HUES64 (cell line): ENCODE measurements around the gene MAST4.

Source experiments
- H3K27ac ChIP-seq: 2 replicates; pipeline ENCODE4 v1.7.0; 2013; ENCODE audit warnings: low read depth, low read length, inconsistent platforms
- H3K27me3 ChIP-seq: 2 replicates; pipeline ENCODE4 v1.6.1; 2013; ENCODE audit warnings: mild to moderate bottlenecking, low read length; ENCODE audit not compliant: insufficient read depth
- H3K36me3 ChIP-seq: 2 replicates; pipeline ENCODE4 v1.6.1; 2013; ENCODE audit warnings: mild to moderate bottlenecking, low read length; ENCODE audit not compliant: insufficient read depth
- H3K4me1 ChIP-seq: 2 replicates; pipeline ENCODE4 v1.6.1; 2013; ENCODE audit warnings: mild to moderate bottlenecking, low read length, moderate library complexity; ENCODE audit not compliant: insufficient read depth
- H3K4me3 ChIP-seq: 2 replicates; pipeline ENCODE4 v1.5.1; 2013; ENCODE audit warnings: mild to moderate bottlenecking, low read length, moderate library complexity
- H3K9ac ChIP-seq: 2 replicates; pipeline ENCODE4 v1.6.1; 2013; ENCODE audit warnings: mild to moderate bottlenecking, low read depth, low read length
- H3K9me3 ChIP-seq: 2 replicates; pipeline ENCODE4 v1.6.1; 2013; ENCODE audit warnings: low read depth, low read length; ENCODE audit not compliant: insufficient read depth
- WGBS: fragments of 150-250, 120-280 bp; methylation state at CpG from one replicate; pipeline ENCODE4 v1.1.7; 2013; ENCODE audit warnings: missing lambda C conversion rate; 5-methylcytosine and 5-hydroxymethylcytosine counted together

The MAST4 gene

DNA sequence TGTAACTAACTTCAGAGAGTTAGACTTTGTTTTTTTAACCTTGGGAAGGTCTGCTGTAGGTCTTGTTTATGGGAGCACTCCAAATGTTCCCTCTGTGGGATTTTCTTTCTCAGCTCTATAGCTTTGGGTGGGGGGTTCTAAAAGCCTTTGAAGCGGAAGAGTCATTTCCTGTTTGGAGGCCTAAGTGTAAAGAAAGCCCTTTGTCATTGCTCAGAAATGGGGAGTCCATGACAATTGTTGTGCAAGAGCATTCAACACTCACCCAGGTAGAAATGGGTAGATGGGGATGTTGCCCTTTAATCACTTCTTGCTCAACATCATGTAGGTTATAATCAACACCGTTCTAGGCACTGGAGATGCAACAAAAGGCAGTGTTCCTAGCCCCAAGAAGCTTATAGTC is 30.3 kb upstream of the MAST4 start:
- no peaks in the 10 kb centered on the region for H3K36me3 ChIP-seq
- H3K4me1 ChIP-seq = peaks cover 11% of the 10 kb centered on the region; the same call in 1 of the 2 replicates
- no peak overlapping the region for H3K9ac ChIP-seq
- peaks cover 4% of the 10 kb centered on the region; the same call in 1 of the 2 replicates for H3K9me3 ChIP-seq
- WGBS = 77% methylated on average over 2 of the region's 2 CpGs
- H3K27me3 ChIP-seq = no peaks in the 10 kb centered on the region
- no peak overlapping the region for H3K27ac ChIP-seq
- H3K4me3 ChIP-seq = no peak overlapping the region

DNA sequence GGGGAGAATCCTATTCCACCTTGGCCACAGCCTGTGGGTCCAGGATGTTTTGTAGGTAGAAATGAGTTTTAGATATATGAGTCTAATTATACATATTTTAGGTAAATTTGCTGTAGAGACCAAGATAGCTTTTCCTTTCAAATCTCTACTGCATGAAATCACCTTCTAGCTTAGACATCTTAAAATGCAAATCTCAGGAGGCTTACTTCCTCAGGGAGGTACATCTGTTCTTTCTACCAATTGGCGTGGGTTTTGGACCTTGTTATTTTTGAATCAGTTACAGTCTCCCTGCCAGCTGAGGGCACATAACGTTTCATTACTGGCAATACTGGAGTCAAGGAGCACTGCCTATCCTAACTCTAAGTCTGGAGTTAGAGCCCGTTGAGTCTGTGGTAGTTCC is 28.7 kb upstream of the MAST4 start:
- no peak overlapping the region for H3K9ac ChIP-seq
- H3K27ac ChIP-seq = no peak overlapping the region
- H3K27me3 ChIP-seq = no peaks in the 10 kb centered on the region
- H3K4me3 ChIP-seq = no peak overlapping the region
- WGBS = 92% methylated on average over 3 of the region's 3 CpGs
- no peaks in the 10 kb centered on the region for H3K9me3 ChIP-seq
- H3K36me3 ChIP-seq = no peaks in the 10 kb centered on the region
- H3K4me1 ChIP-seq = peaks cover 11% of the 10 kb centered on the region; the same call in 1 of the 2 replicates

DNA sequence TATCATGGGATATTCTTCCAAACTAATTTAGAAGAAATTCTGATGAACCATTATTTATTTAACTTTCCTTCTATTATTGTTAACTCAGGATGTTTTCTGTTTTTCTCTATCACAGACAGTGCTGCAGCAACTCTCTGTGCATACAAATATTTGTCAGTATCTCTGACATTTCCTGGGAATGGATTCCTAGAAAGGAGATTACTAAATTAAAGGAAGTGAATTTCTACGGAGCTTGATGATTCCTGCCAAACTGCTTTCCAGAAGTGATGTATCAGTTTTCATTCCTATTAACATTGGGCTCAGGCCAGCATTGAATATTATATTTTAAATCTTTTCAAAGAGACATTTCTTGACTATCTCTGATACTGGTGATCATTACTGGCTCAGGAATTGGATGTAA is 26.0 kb upstream of the MAST4 start:
- WGBS = 87% methylated on average over 1 of the region's 1 CpG
- H3K9me3 ChIP-seq = no peaks in the 10 kb centered on the region

GRCh38 chr5:66573733-66574132 is 22.5 kb upstream of the MAST4 start:
- WGBS = 90% methylated on average over 2 of the region's 2 CpGs
- H3K36me3 ChIP-seq = no peaks in the 10 kb centered on the region
- H3K4me1 ChIP-seq = no peaks in the 10 kb centered on the region
- no peaks in the 10 kb centered on the region for H3K9me3 ChIP-seq
- H3K4me3 ChIP-seq = no peak overlapping the region
- H3K27me3 ChIP-seq = no peaks in the 10 kb centered on the region
- H3K9ac ChIP-seq = no peak overlapping the region
- H3K27ac ChIP-seq = no peak overlapping the region

More for the DNA sequence above, 26.0 kb upstream of the MAST4 start:
- Histone ChIP-seq H3K27ac (no peak overlapping the region), H3K4me3 (no peak overlapping the region), H3K36me3 (no peaks in the 10 kb centered on the region), H3K9ac (no peak overlapping the region), H3K27me3 (no peaks in the 10 kb centered on the region), H3K4me1 (peaks cover 10% of the 10 kb centered on the region; the same call in 1 of the 2 replicates)

DNA sequence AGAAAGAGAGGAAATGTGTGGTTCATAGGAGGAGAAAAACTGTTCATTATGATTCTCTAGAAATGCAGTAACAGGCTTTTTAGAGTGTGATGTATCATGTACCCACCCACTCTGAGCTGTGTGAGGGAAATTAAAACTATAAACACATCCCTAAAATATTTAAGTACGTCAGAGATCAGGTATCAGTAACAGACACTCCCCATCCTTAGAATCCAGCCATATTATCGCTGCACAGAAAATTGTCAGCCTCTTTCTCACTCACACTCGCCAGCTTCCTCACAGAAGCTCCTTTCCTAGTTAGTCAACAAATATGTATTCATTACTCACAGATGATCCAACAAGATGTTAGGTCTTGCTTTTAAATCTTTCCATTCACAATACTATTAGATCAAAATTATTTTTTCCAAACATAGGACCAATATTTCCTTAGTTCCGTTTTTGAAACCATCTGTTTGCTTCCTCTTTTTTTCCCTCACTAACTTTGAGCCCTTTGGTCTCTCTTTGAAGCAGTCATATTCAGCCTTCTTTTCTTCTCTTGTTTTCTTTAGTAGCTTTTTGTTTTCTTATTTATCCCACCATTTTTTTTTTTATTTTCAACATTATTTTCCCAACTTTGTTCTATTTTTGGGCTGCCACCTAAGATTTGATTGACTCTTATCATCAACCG is 13.6 kb upstream of the MAST4 start:
- H3K4me3 ChIP-seq = no peak overlapping the region
- no peaks in the 10 kb centered on the region for H3K4me1 ChIP-seq
- no peak overlapping the region for H3K27ac ChIP-seq
- no peaks in the 10 kb centered on the region for H3K36me3 ChIP-seq
- whole genome bisulfite sequencing = 91% methylated on average over 5 of the region's 5 CpGs
- H3K9me3 ChIP-seq = no peaks in the 10 kb centered on the region
- no peaks in the 10 kb centered on the region; the same call in 1 of the 2 replicates for H3K27me3 ChIP-seq
- no peak overlapping the region for H3K9ac ChIP-seq

GRCh38 chr5:66585291-66585690 is 10.9 kb upstream of the MAST4 start:
- H3K4me1 ChIP-seq = no peaks in the 10 kb centered on the region
- H3K27me3 ChIP-seq = no peaks in the 10 kb centered on the region; the same call in 1 of the 2 replicates

GRCh38 chr5:66587771-66588170 is 8.4 kb upstream of the MAST4 start:
- Histone ChIP-seq H3K9ac (no peak overlapping the region), H3K4me1 (no peaks in the 10 kb centered on the region), H3K27me3 (peaks cover 3% of the 10 kb centered on the region; the same call in 1 of the 2 replicates), H3K27ac (no peak overlapping the region), H3K36me3 (no peaks in the 10 kb centered on the region), H3K4me3 (no peak overlapping the region), H3K9me3 (no peaks in the 10 kb centered on the region)
- WGBS = 90% methylated on average over 4 of the region's 4 CpGs

More at GRCh38 chr5:66585291-66585690, 10.9 kb upstream of the MAST4 start:
- H3K9me3 ChIP-seq = no peaks in the 10 kb centered on the region
- no peak overlapping the region for H3K9ac ChIP-seq
- H3K27ac ChIP-seq = no peak overlapping the region
- no peak overlapping the region for H3K4me3 ChIP-seq
- no peaks in the 10 kb centered on the region for H3K36me3 ChIP-seq

DNA sequence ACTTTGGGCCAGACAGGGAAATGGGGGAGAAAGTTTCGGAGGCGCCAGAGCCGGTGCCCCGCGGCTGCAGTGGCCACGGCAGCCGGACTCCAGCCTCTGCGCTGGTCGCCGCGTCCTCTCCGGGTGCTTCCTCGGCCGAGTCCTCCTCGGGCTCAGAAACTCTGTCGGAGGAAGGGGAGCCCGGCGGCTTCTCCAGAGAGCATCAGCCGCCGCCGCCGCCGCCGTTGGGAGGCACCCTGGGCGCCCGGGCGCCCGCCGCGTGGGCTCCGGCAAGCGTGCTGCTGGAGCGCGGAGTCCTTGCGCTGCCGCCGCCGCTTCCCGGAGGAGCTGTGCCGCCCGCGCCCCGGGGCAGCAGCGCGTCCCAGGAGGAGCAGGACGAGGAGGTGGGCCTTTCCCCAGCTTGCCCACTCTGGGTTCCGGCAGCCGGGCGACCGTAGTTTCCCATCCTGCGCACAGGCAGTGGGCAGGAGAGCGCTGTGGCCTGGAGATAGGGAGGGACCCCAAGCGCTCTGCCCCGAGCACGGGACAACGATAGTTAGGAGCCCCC is 516 bp downstream of the MAST4 start:
- peak overlapping the region; percentile 63 for H3K9ac ChIP-seq
- peak overlapping the region; percentile 76 for H3K4me3 ChIP-seq
- 0 out of 2 replicates have a peak, but pooled peaks cover 2% of the 10 kb centered on the region for H3K4me1 ChIP-seq
- no peak overlapping the region for H3K27ac ChIP-seq
- no peaks in the 10 kb centered on the region for H3K9me3 ChIP-seq
- under 1% methylated on average over 56 of the region's 56 CpGs for WGBS
- peaks cover 81% of the 10 kb centered on the region for H3K27me3 ChIP-seq
- no peaks in the 10 kb centered on the region for H3K36me3 ChIP-seq

DNA sequence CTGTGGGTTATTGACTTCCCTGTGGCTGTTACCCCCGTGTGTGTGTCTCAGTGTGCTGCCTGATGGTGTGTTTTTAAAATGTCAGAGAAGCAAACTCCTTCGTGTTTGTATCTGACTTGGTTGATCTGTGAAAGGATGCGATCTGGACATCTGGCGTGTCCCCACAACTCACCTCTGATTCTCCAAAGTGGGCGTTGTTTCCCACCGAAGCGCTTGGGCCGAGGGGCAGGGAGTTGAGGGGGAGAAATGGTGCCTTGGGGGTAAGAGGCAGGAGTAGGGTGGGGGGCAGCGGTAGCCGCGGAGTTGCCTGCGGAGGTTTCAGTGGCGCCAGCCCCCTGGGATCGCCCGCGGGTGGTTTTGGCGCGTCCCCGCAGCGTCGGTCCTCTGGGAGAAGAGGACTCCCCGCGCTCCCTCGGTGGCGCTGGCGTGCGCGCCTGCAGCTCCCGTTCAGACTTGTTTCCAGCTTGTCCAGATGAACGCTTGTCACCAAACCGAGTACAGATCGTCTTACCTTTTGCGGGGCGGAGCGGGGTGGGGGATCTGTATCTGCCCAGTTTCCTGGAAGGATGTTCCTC is 1.1 kb downstream of the MAST4 start:
- H3K27ac ChIP-seq = no peak overlapping the region

GRCh38 chr5:66602621-66603020 is 6.4 kb downstream of the MAST4 start:
- H3K27me3 ChIP-seq = peaks cover 38% of the 10 kb centered on the region
- no peak overlapping the region for H3K9ac ChIP-seq
- H3K36me3 ChIP-seq = no peaks in the 10 kb centered on the region
- H3K4me1 ChIP-seq = 0 out of 2 replicates have a peak, but pooled peaks cover 2% of the 10 kb centered on the region
- H3K9me3 ChIP-seq = no peaks in the 10 kb centered on the region
- no peak overlapping the region for H3K27ac ChIP-seq
- no peak overlapping the region for H3K4me3 ChIP-seq
- WGBS = 94% methylated on average over 1 of the region's 1 CpG

More for the DNA sequence above, 1.1 kb downstream of the MAST4 start:
- Histone ChIP-seq H3K4me1 (0 out of 2 replicates have a peak, but pooled peaks cover 2% of the 10 kb centered on the region), H3K9ac (0 out of 2 replicates have a peak overlapping the region, but pooled peaks have one; percentile 63), H3K9me3 (no peaks in the 10 kb centered on the region), H3K4me3 (peak overlapping the region; percentile 76), H3K27me3 (peaks cover 81% of the 10 kb centered on the region), H3K36me3 (no peaks in the 10 kb centered on the region)
- 4% methylated on average over 35 of the region's 35 CpGs for WGBS

DNA sequence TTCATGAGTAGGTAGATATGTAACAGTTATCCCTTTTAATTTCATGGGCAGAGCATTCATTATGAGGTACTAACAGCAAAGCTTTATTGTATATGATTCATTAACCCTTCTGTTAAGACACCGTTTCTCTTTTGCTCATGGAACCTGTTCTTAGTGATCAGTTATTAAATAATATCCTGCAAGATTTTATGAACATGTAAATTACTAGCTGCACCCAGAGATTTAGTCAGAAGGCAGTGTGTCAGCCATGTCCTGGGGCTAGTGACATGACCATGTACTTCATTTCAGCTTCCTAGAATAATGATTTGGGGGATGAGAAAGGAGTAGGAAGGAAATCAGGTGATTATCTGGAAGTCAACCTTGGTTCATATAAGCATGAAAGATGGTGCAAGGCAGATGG is 7.0 kb downstream of the MAST4 start:
- Histone ChIP-seq H3K9me3 (no peaks in the 10 kb centered on the region), H3K27ac (no peak overlapping the region), H3K4me3 (no peak overlapping the region), H3K9ac (no peak overlapping the region), H3K4me1 (no peaks in the 10 kb centered on the region), H3K36me3 (no peaks in the 10 kb centered on the region), H3K27me3 (peaks cover 33% of the 10 kb centered on the region)
- whole genome bisulfite sequencing = no CpG with 5 or more reads among the region's 1 CpG
